Lower leg skin (tissue), 4 donors: Measurements from ENCODE around the gene CCDC15. TPM values are rescaled to one million over a fixed set of nuclear protein-coding genes. Genes with fewer than 3 reads are reported as not detected.
"Not testable (repeated sequence)": the region's sequence is repeated elsewhere in the genome, so short reads cannot be mapped to it uniquely, and the experiment has no call there.

ENCODE experiments used
- DNase-seq, 2 donors: peaks; one replicate each; pipeline ENCODE4 v3.0.0-alpha.2; 2019; ENCODE audit warnings: low spot score in 2 of 2
- H3K4me3 ChIP-seq: fragments of 200-600 bp; sonication (generic); 2 replicates; pipeline ENCODE4 v1.5.1; 2017; ENCODE audit warnings: mild to moderate bottlenecking, low read depth; ENCODE audit not compliant: poor library complexity, severe bottlenecking
- POLR2A ChIP-seq, 2 donors: fragments of 450-650 bp; IDR thresholded peaks; one replicate each; pipeline ENCODE4 v1.6.1; 2016 to 2017; ENCODE audit warnings: antibody characterized with exemption in 2 of 2, mild to moderate bottlenecking in 1 of 2, moderate library complexity in 1 of 2
- WGBS, 2 donors: methylation state at CpG; one replicate each; pipeline ENCODE4 v1.1.5; 2018; 5-methylcytosine and 5-hydroxymethylcytosine counted together
- intact Hi-C: fragments of 100-400 bp; cut with DNase I; formaldehyde crosslinking; loops from one replicate; pipeline ENCODE4 v1.15.0; 2023; ENCODE audit warnings: low total_unique reads
- total RNA-seq, 4 donors: library from RNA; depleted of rRNA; stranded (reverse); fragments of >200 nt; gene quantifications; one replicate each; pipeline ENCODE4 v1.1.0, GENCODE V29; 2016
- TF ChIP-seq, protein P1 (sequence below), 3 donors: fragments of 450-650 bp; IDR thresholded peaks; one replicate each; pipeline ENCODE4 v1.5.1; 2016; ENCODE audit warnings: antibody characterized with exemption in 3 of 3, mild to moderate bottlenecking in 3 of 3, moderate library complexity in 2 of 3

CCDC15 gene
- total RNA-seq, 4 donors from 2014 or later = 2.1 to 4.2 (median 2.9) TPM

DNA sequence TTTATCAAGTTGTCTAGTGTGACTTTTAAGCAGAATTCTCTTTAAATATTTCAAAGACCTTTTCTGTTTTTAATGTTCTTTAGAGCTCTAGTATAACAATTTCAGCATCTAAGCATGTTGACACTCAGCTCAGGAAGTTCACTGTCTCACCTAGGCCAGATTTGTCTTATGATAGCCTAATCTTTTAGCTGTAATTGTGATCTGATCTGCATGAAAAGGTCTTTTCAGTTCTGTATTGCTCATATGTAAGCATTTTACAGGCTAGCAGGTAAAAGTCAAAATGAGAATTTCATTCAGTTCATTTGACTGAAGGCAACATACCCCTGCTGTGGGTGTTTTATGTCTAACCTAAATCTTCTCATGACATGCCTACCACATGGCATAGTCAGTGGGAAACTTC is 62.4 kb downstream of the CCDC15 start:
- intact Hi-C loops = no loop called here
- no peak overlapping the region for H3K4me3 ChIP-seq
- TF ChIP-seq POLR2A (IDR thresholded peaks at IDR 0.05) = no peak
- TF ChIP-seq, protein P1, sequence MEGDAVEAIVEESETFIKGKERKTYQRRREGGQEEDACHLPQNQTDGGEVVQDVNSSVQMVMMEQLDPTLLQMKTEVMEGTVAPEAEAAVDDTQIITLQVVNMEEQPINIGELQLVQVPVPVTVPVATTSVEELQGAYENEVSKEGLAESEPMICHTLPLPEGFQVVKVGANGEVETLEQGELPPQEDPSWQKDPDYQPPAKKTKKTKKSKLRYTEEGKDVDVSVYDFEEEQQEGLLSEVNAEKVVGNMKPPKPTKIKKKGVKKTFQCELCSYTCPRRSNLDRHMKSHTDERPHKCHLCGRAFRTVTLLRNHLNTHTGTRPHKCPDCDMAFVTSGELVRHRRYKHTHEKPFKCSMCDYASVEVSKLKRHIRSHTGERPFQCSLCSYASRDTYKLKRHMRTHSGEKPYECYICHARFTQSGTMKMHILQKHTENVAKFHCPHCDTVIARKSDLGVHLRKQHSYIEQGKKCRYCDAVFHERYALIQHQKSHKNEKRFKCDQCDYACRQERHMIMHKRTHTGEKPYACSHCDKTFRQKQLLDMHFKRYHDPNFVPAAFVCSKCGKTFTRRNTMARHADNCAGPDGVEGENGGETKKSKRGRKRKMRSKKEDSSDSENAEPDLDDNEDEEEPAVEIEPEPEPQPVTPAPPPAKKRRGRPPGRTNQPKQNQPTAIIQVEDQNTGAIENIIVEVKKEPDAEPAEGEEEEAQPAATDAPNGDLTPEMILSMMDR (IDR thresholded peaks at IDR 0.05) = no peak
- no peak for DNase-seq

- WGBS, 2 donors = 72 to 85% methylated on average over 2 of the region's 2 CpGs
- intact Hi-C loops = no loop called here
- no peak for DNase-seq
- H3K4me3 ChIP-seq = no peak overlapping the region
- no peak for TF ChIP-seq POLR2A (IDR thresholded peaks at IDR 0.05)
- TF ChIP-seq, protein P1 (IDR thresholded peaks at IDR 0.05) = no peak
These were observed 66.3 kb downstream of the CCDC15 start for GRCh38 chr11:125020342-125020741.

DNA sequence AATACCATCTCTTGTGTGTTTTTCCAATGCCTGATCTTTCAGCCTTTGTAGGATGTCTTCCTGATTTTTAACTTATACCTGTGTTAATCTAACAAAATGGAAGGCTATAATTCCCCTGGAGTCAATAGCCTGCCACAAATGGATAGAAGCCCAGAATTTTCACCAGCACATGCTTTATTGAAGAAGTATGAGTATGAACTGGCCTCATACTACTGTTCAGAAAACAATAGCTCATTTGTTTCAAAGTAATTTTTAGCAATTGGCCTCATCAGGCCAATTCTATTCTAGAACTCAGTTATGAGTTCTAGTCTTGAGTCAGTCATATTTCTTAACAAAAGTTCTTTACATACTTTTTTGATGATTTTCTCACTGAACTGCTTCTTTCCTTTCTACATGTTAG is 68.5 kb downstream of the CCDC15 start:
- TF ChIP-seq, protein P1 (IDR thresholded peaks at IDR 0.05) = no peak
- TF ChIP-seq POLR2A (IDR thresholded peaks at IDR 0.05) = no peak
- intact Hi-C loops = no loop called here
- no peak overlapping the region for H3K4me3 ChIP-seq
- no peak for DNase-seq

DNA sequence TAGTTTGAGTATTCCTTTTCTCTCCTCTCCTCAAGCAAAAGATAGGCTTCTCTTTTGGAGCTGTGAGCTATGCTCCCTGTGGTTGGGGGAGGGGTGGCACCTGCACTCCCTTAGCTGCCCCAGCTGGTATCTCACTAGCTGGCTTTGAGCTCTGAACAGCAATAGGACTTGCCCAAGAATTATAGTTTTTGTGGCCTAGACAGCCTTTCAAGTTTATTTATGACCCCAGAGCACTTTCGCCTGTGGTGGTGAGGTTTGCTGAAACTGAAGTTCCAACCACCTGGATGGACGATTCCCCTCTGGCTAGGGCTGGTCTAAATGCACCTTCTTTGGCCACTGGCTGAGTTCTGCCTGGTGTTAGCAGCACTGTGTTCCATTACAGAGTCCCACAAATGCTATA is 72.0 kb downstream of the CCDC15 start:
- TF ChIP-seq POLR2A (IDR thresholded peaks at IDR 0.05) = no peak
- intact Hi-C loops = no loop called here
- H3K4me3 ChIP-seq = no peak overlapping the region
- DNase-seq = no peak
- WGBS, 2 donors = 89 to 90% methylated on average over 2 of the region's 2 CpGs

GRCh38 chr11:125029431-125029830 is 75.4 kb downstream of the CCDC15 start:
- H3K4me3 ChIP-seq, intact Hi-C loops, DNase-seq: not testable (repeated sequence)
- 42 to 90% methylated on average over 1 of the region's 1 CpG for WGBS, 2 donors

DNA sequence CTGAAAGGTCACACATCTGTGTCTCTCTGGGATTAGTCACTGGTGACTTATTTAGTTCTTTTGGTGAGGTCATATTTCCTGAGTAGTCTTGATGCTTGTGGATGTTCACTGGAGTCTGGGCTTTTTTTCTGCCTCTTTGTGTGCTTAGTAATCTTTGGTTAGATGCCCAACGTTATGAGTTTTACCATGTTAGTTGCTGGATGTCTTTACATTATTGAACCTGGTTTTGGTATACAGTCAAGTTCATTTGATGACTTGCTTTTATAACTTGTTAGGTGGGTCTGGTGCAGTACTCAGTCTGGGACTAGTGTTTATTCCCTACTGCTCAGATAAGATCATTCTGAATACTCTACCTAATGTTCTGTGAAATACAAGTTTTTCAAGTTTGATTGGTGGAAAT is 82.9 kb downstream of the CCDC15 start:
- H3K4me3 ChIP-seq = no peak overlapping the region
- intact Hi-C loops = no loop called here
- WGBS, 2 donors = 52 to 76% methylated on average over 1 of the region's 1 CpG
- DNase-seq = no peak
- TF ChIP-seq POLR2A (IDR thresholded peaks at IDR 0.05) = no peak
- TF ChIP-seq, protein P1 (IDR thresholded peaks at IDR 0.05) = no peak

GRCh38 chr11:125049164-125049792 is 95.3 kb downstream of the CCDC15 start:
- intact Hi-C loops = no loop called here
- TF ChIP-seq, protein P1 (IDR thresholded peaks at IDR 0.05) = no peak
- TF ChIP-seq POLR2A (IDR thresholded peaks at IDR 0.05) = no peak
- DNase-seq = no peak
- H3K4me3 ChIP-seq = no peak overlapping the region
- 85 to 92% methylated on average over 4 of the region's 4 CpGs for WGBS, 2 donors
